Right cardiac atrium (tissue), 5 donors: ENCODE results near the gene ABHD2. TPM values are rescaled to one million over a fixed set of nuclear protein-coding genes. Genes with fewer than 3 reads are reported as not detected.
"Not testable (repeated sequence)": the region's sequence is repeated elsewhere in the genome, so short reads cannot be mapped to it uniquely, and the experiment has no call there.

Experiments used
- ATAC-seq, 2 donors: fragments of 200-7000 bp; cut with Tn5 transposase; one replicate each; pipeline versions ENCODE4 v1.8.0 to v1.9.1; 2020; ENCODE audit warnings: moderate library complexity in 2 of 2, mild to moderate bottlenecking in 1 of 2
- DNase-seq, 3 donors: peaks; one replicate each; pipeline ENCODE4 v3.0.0-alpha.2; 2020
- H3K27ac ChIP-seq: one replicate; pipeline ENCODE4 v1.5.1; 2013; ENCODE audit warnings: mild to moderate bottlenecking, low read length, control low read depth, moderate library complexity
- H3K27me3 ChIP-seq: one replicate; pipeline ENCODE4 v1.6.1; 2013; ENCODE audit not compliant: control insufficient read depth, insufficient read depth
- H3K4me1 ChIP-seq: one replicate; pipeline ENCODE4 v1.6.1; 2013; ENCODE audit warnings: low read length; ENCODE audit not compliant: control insufficient read depth, insufficient read depth
- H3K4me3 ChIP-seq: one replicate; pipeline ENCODE4 v1.5.1; 2013; ENCODE audit warnings: low read length, control low read depth
- H3K9me3 ChIP-seq: one replicate; pipeline ENCODE4 v1.6.1; 2013; ENCODE audit warnings: low read length; ENCODE audit not compliant: control insufficient read depth
- WGBS: extraction: QIAGEN DNeasy Blood & Tissue Kit; methylation state at CpG from one replicate; pipeline ENCODE4 v1.1.7; 2013; 5-methylcytosine and 5-hydroxymethylcytosine counted together
- intact Hi-C, 4 donors: fragments of 100-400 bp; cut with DNase I; formaldehyde crosslinking; loops; one replicate each; pipeline versions ENCODE4 v1.11.0 to v1.14.0; 2022 to 2023
- long read RNA-seq, 4 donors: library from polyadenylated mRNA; unstranded; transcript quantifications; one replicate each; pipeline ENCODE4 v2.0.0, GENCODE V29; 2020 to 2021
- polyA plus RNA-seq: library from polyadenylated mRNA; stranded (reverse); fragments of 200-250 nt; gene quantifications from one replicate; pipeline ENCODE4 v1.2.3, GENCODE V29; 2013
- total RNA-seq, 4 donors: library from RNA; stranded (reverse); fragmentation: NEBNext Ultra II Directional; extraction: Animal tissue kit (Norgen Biotek cat#: 25700); gene quantifications; one replicate each; pipeline ENCODE4 v1.2.1, GENCODE V29; 2021
- donor health status: healthy with polysubstance abuse.
- donor health status: DM: no; HTN: yes; CAD: no.
- donor health status: DM: no; HTN: no; CAD: no.
- donor health status: DM: no; HTN: yes; CAD: no; lungs with severe emphysema.
- donor health status: DM: yes; HTN: yes; CAD: no.

Gene ABHD2, protein sequence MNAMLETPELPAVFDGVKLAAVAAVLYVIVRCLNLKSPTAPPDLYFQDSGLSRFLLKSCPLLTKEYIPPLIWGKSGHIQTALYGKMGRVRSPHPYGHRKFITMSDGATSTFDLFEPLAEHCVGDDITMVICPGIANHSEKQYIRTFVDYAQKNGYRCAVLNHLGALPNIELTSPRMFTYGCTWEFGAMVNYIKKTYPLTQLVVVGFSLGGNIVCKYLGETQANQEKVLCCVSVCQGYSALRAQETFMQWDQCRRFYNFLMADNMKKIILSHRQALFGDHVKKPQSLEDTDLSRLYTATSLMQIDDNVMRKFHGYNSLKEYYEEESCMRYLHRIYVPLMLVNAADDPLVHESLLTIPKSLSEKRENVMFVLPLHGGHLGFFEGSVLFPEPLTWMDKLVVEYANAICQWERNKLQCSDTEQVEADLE
- total RNA-seq: 100 to 1,000 TPM; 108 to 179 (median 114) TPM
- polyA plus RNA-seq: 21.8 TPM
- long read RNA-seq, donor 1, full-length matches to known transcripts: 29 of 88 reads
- long read RNA-seq, donor 1, partial matches to known transcripts: 5 of 88 reads
- long read RNA-seq, donor 1, other reads (novel, unspliced or antisense): 54 of 88 reads
- long read RNA-seq, donor 2, full-length matches to known transcripts: 12 of 27 reads
- long read RNA-seq, donor 2, partial matches to known transcripts: 0 of 27 reads
- long read RNA-seq, donor 2, other reads (novel, unspliced or antisense): 15 of 27 reads
- long read RNA-seq, donor 3, full-length matches to known transcripts: 55 of 190 reads
- long read RNA-seq, donor 3, partial matches to known transcripts: 23 of 190 reads
- long read RNA-seq, donor 3, other reads (novel, unspliced or antisense): 112 of 190 reads
- long read RNA-seq, donor 4, full-length matches to known transcripts: 10 of 28 reads
- long read RNA-seq, donor 4, partial matches to known transcripts: 1 of 28 reads
- long read RNA-seq, donor 4, other reads (novel, unspliced or antisense): 17 of 28 reads

DNA sequence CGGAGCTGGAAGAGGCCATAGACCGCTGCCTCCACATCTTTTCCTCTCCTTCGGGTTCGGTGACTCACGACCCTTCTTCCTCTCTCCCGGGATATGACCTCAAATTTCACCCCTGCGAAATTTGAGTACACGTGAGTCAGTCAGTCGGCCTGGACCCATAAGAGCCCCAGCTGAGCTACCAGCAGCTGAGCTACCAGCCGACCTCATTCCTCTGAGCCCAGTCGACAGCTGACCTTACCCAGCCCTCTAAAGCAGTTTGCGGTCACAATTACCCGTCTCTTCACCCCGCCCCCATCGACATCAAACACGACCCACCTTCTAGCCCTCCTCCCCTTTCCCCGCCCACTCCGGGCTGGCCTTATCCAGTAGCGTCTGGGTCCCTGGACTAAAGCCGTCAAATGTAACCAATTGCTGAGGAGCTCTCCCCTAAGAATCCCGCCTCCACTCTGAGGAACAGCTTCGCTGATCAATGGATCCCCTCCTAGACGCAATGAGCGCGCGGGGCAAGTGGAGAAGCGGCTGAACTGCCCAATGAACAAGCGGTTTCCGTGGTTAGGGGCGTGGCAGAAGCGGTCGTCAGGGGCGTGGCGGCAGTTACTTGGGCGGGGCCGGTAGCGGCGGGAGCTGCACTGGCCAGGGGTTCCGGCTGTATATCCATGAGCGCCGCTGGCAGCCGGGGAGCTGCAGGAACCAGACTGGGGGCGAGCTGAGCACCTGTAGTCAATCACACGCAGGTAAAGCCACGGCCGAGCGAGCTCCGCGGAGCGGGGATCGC, at the start of gene ABHD2:
TSS of gene ABHD2 (plus strand) at position 627 of the 775 bp plus-strand sequence. CDS start 27,872 bp downstream, outside the sequence.
- H3K9me3 ChIP-seq: no peaks in the 10 kb centered on the region
- peak; percentile 99 to 100 (median 99) for DNase-seq
- peak within 1 kb of the TSS; percentile 82 for H3K4me3 ChIP-seq
- WGBS: 1% methylated on average over 51 of the region's 51 CpGs
- peaks cover 4% of the 10 kb centered on the region for H3K4me1 ChIP-seq
- intact Hi-C loops: no loop called here
- H3K27ac ChIP-seq: peak within 1 kb of the TSS; percentile 92
- ATAC-seq: peak; percentile 97
- no peaks in the 10 kb centered on the region for H3K27me3 ChIP-seq

DNA sequence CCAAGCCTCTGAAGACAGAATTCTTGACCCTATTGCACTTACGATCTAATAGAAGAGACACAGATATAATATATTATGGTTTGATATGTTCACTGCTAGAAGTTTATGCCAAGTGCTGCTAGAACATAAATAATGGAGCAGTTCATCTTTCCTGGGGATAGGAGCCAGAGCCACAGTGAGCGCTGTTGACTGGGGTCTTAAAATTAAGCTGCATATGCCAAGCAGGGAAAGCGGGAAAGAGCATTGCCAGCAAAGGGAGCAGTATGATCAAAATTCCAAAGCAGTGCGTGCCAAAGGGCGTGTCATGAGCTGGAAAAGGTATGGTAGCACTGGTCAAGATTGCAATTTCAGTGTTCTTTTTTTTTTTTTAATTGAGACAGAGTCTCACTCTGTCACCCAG, 49.1 kb upstream of the ABHD2 start:
- no peak overlapping the region for H3K4me3 ChIP-seq
- 83% methylated on average over 5 of the region's 5 CpGs for WGBS

DNA sequence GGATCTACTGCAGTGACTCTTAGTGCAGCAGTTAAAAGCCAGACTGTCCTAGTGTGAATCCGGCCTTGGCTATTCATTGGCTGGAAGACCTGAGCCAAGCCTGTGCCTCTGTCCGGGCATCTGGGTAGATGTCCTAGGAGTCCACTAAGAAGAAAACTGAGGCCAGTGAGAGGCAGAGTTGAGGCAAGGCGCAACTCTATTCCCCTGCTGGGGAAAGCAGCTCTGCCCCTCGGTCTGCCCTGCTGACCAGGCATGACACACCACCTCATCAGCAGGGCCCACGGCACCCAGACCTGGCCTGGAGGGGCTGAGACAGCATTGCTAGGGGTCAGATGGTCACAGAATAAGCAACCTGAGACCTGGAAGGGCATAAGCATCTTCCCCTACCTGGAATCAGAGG, 46.7 kb upstream of the ABHD2 start:
- ATAC-seq: peak; percentile 36 to 38
- H3K27me3 ChIP-seq: no peaks in the 10 kb centered on the region
- H3K9me3 ChIP-seq: no peaks in the 10 kb centered on the region
- no peaks in the 10 kb centered on the region for H3K4me1 ChIP-seq
- WGBS: 83% methylated on average over 5 of the region's 5 CpGs
- no peak for DNase-seq
- H3K27ac ChIP-seq: no peak overlapping the region
- H3K4me3 ChIP-seq: no peak overlapping the region
- intact Hi-C loops: no loop called here

More for the DNA sequence above, 49.1 kb upstream of the ABHD2 start:
- ATAC-seq (no peak), DNase-seq (no peak)
- intact Hi-C loops: no loop called here
- Histone ChIP-seq H3K4me1 (no peaks in the 10 kb centered on the region), H3K27me3 (no peaks in the 10 kb centered on the region), H3K27ac (no peak overlapping the region), H3K9me3 (no peaks in the 10 kb centered on the region)

DNA sequence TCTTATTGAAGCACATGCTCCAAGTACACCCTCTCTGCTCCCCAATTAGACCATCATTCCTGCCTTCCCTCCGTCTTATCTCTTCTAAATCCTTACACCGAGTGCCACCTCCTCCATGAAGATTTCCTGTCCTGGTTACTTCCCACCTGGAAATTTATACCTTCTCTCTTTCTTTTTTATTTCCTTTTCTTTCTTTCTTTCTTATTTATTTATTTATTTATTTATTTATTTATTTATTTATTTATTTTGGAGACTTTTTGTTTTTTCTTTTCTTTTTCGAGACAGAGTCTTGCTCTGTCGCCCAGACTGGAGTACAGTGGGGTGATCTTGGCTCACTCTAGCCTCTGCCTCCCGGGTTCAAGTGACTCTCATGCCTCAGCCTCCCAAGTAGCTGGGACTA, 45.9 kb upstream of the ABHD2 start:
- no peak for ATAC-seq
- 82% methylated on average over 5 of the region's 5 CpGs for WGBS
- no peak for DNase-seq
- no peaks in the 10 kb centered on the region for H3K9me3 ChIP-seq
- H3K27me3 ChIP-seq: no peaks in the 10 kb centered on the region
- intact Hi-C loops: no loop called here
- no peaks in the 10 kb centered on the region for H3K4me1 ChIP-seq
- H3K27ac ChIP-seq: no peak overlapping the region
- H3K4me3 ChIP-seq: no peak overlapping the region

DNA sequence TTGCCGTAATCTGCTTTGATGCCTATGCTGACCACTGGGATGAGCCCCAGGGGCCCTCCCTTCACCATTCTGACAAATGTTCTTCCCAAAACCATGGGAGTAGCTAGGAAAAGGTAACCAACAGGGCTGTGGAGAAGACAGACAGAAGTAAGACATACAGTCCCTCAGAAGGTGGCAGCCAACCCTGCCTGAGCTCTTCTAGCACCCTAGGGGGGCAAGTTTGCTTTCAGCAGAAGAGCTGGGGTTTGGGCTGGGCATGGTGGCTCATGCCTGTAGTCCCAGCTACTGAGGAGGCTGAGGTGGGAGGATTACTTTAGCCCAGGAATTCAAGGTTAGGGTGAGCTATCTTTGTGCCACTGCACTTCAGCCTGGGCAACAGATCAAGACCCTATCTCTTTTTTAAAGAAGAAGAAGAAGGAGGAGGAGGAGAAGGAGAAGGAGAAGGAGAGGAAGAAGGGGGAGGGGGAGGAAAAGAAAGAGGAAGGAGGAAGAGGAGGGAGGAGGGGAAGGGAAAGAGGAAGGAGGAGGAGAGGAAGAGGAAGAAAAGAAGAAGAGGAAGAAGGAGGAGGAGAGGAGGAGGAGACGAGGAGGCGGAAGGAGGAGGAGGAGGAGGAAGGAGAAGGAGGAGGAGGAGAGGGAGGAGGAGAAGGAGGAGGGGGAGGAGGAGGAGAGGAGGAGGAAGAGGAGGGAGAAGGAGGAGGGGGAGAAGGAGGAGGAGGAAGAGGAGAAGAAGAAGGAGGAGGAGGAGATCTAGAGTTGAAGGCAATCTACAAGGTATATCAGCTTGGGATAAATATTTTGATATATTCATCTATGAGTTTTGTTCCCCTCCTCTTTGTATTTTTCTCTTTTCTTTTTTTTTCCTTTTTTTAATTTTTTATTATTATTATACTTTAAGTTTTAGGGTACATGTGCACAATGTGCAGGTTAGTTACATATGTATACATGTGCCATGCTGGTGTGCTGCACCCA, 44.9 kb upstream of the ABHD2 start:
- Histone ChIP-seq H3K4me3 (no peak overlapping the region), H3K4me1 (no peaks in the 10 kb centered on the region), H3K27ac (no peak overlapping the region), H3K9me3 (no peaks in the 10 kb centered on the region), H3K27me3 (no peaks in the 10 kb centered on the region)
- WGBS: 89% methylated on average over 3 of the region's 3 CpGs
- intact Hi-C loops: no loop called here
- DNase-seq (no peak), ATAC-seq (no peak)

DNA sequence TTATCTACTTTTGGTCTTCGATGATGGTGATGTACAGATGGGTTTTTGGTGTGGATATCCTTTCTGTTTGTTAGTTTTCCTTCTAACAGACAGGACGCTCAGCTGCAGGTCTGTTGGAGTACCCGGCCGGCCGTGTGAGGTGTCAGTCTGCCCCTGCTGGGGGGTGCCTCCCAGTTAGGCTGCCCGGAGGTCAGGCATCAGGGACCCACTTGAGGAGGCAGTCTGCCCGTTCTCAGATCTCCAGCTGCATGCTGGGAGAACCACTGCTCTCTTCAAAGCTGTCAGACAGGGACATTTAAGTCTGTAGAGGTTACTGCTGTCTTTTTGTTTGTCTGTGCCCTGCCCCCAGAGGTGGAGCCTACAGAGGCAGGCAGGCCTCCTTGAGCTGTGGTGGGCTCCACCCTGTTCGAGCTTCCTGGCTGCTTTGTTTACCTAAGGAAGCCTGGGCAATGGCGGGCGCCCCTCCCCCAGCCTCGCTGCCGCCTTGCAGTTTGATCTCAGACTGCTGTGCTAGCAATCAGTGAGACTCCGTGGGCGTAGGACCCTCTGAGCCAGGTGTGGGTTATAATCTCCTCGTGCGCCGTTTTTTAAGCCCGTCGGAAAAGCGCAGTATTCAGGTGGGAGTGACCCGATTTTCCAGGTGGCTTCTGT, 39.1 kb upstream of the ABHD2 start:
- ATAC-seq, H3K9me3 ChIP-seq, intact Hi-C loops, DNase-seq, H3K4me3 ChIP-seq, H3K27me3 ChIP-seq, H3K4me1 ChIP-seq, H3K27ac ChIP-seq: not testable (repeated sequence)
- WGBS: 38% methylated on average over 21 of the region's 21 CpGs

DNA sequence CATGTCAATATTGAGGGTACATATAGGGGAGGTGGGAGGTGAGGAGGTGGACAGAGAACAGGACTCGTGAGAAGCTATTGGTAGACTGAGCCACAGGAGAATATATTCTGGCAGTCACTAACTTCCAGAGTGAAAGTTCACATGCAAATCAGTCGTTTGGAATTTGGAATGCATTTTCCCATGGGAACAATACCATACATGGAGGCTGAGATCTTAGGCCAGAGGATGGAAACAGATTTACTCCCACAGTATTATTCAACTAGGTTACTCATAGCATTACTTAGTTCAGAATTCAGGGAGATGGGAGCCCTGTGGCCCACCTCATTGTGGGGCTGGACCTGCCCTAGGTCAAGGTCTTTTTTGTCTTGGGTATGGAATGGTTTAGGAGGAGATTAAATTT, 36.4 kb upstream of the ABHD2 start:
- ATAC-seq: peak; percentile 51 to 67
- no peak overlapping the region for H3K27ac ChIP-seq

DNA sequence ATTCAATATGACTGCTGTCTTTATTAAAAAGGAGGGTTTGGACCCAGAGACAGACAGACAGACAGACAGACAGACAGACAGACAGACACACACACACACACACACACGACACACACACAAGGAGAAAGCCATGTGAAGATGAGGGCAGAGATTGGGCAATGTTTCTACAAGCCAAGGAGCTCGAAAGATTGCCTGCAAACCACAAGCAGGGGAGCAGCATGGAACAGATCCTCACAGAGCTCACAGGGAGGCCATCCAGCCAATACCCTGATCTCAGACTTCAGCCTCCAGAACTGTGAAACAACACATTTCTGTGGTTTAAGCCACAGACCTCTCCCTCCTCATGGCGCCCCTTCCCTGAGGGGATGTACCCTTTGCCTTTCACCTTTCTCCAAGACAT, 35.8 kb upstream of the ABHD2 start:
- H3K27ac ChIP-seq: peak overlapping the region; percentile 13
- H3K4me3 ChIP-seq: no peak overlapping the region
- DNase-seq (no peak), ATAC-seq (no peak)
- WGBS: 74% methylated on average over 3 of the region's 3 CpGs
- no peaks in the 10 kb centered on the region for H3K9me3 ChIP-seq
- H3K27me3 ChIP-seq: no peaks in the 10 kb centered on the region
- intact Hi-C loops: no loop called here
- peaks cover 2% of the 10 kb centered on the region for H3K4me1 ChIP-seq

More for the DNA sequence above, 36.4 kb upstream of the ABHD2 start:
- no peaks in the 10 kb centered on the region for H3K27me3 ChIP-seq
- intact Hi-C loops: no loop called here
- H3K4me1 ChIP-seq: peaks cover 2% of the 10 kb centered on the region
- no peak for DNase-seq
- H3K9me3 ChIP-seq: no peaks in the 10 kb centered on the region
- H3K4me3 ChIP-seq: no peak overlapping the region
- 28% methylated on average over 2 of the region's 2 CpGs for WGBS

DNA sequence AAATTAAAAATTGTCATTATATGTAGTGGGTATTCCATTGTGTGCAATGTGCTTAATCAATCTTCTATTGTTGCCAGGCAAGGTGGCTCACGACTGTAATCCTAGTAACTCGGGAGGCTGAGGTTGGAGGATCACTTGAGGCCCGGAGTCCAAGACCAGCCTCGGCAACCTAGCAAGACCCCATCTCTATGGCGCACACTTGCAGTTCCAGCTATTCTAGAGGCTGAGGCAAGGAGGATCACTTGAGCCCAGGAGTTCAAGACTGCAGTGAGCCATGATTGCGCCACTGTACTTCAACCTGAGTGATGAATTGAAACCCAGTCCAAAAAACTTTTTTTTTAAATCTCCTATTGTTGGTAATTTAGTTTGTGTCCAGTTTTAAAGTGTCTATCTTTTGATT, 33.4 kb upstream of the ABHD2 start:
- intact Hi-C loops: loop anchor here in 3 of 4 donors (5.0 kb wide), 1 partner anchor 122 kb away; no protein-coding TSS in a partner anchor
- H3K27ac ChIP-seq: no peak overlapping the region
- H3K4me3 ChIP-seq: no peak overlapping the region
- no peak for ATAC-seq
- no peak for DNase-seq
- 98% methylated on average over 6 of the region's 6 CpGs for WGBS
- peaks cover 2% of the 10 kb centered on the region for H3K4me1 ChIP-seq
- H3K9me3 ChIP-seq: no peaks in the 10 kb centered on the region
- no peaks in the 10 kb centered on the region for H3K27me3 ChIP-seq
